K562 (cell line): Measurements from ENCODE around the gene DAZAP1. TPM values are rescaled to one million over a fixed set of nuclear protein-coding genes. Genes with fewer than 3 reads are reported as not detected.
A peak's percentile ranks its signal among the peaks of the same experiment; 100 is the strongest.

Experiments
- BHLHE40 ChIP-seq: IDR thresholded peaks from 2 replicates; pipeline ENCODE4 v1.6.1; 2011; ENCODE audit warnings: low read length, improper control_type of control experiment
- FOXP1 ChIP-seq: sonication (generic); formaldehyde crosslinking; IDR thresholded peaks from 2 replicates; pipeline ENCODE4 v1.8.0; 2022; ENCODE audit warnings: mild to moderate bottlenecking, missing genetic modification reagents
- HDAC1 ChIP-seq, 2 experiments: fragments of 450-650 bp; IDR thresholded peaks; 2 replicates each; pipeline ENCODE4 v1.6.1; 2016 to 2017; ENCODE audit warnings: inconsistent platforms in 1 of 2, mild to moderate bottlenecking in 1 of 2, moderate library complexity in 1 of 2
- NCOA6 ChIP-seq: fragments of 450-650 bp; IDR thresholded peaks from 2 replicates; pipeline ENCODE4 v1.6.1; 2017; ENCODE audit warnings: mild to moderate bottlenecking
- RAD51 ChIP-seq: fragments of 450-650 bp; IDR thresholded peaks from 2 replicates; pipeline ENCODE4 v1.7.1; 2016; ENCODE audit warnings: low read depth, mild to moderate bottlenecking, borderline replicate concordance
- SETDB1 ChIP-seq: IDR thresholded peaks from one replicate; pipeline ENCODE4 v1.6.1; 2012; ENCODE audit warnings: low read length, control low read depth, inconsistent platforms
- SMARCC2 ChIP-seq: fragments of 450-650 bp; IDR thresholded peaks from 2 replicates; pipeline ENCODE4 v1.6.1; 2017; ENCODE audit warnings: antibody characterized with exemption, moderate library complexity, mild to moderate bottlenecking, low read depth
- TCF3 ChIP-seq: sonication (generic); formaldehyde crosslinking; IDR thresholded peaks from 2 replicates; pipeline ENCODE4 v1.4.0; 2020; ENCODE audit warnings: mild to moderate bottlenecking, missing genetic modification reagents
- ZFP36 ChIP-seq: fragments of 150-350 bp; IDR thresholded peaks from 2 replicates; pipeline ENCODE4 v1.6.1; 2018; ENCODE audit warnings: low read length, low read depth; ENCODE audit not compliant: partially characterized antibody
- ZNF263 ChIP-seq: sonication (generic); formaldehyde crosslinking; IDR thresholded peaks from 2 replicates; pipeline ENCODE4 v1.8.0; 2022; ENCODE audit warnings: mild to moderate bottlenecking, missing genetic modification reagents, borderline replicate concordance
- polyA plus RNA-seq, 8 experiments: library from polyadenylated mRNA; depleted of rRNA in 4 of 8; stranded (reverse) in 5 of 8; unstranded in 3 of 8; fragments of >200 nt; fragmentation: Nextera tagmentation in 2 of 8; fragmentation: Illumina TruSeq in 1 of 8; extraction: Ambion mirVana in 2 of 8; extraction: Trizol in 1 of 8; gene quantifications; 2 replicates each; pipeline versions ENCODE4 v1.2.1 to v1.2.3, GENCODE V29; 2011 to 2014; ENCODE audit warnings: inconsistent platforms in 1 of 8, missing spikeins in 1 of 8
- total RNA-seq, 7 experiments: library from RNA; depleted of rRNA in 6 of 7; stranded (reverse); fragments of >200 nt in 6 of 7; fragmentation: Illumina TruSeq in 2 of 7; extraction: Trizol in 2 of 7; gene quantifications; 2 replicates each; pipeline versions ENCODE4 v1.2.1 to v1.2.3, GENCODE V29; 2011 to 2021; ENCODE audit warnings: low replicate concordance in 1 of 7
- TF ChIP-seq, protein P1 (sequence below): IDR thresholded peaks from 2 replicates; pipeline ENCODE4 v1.6.1; 2011; ENCODE audit warnings: borderline replicate concordance, low read depth, mild to moderate bottlenecking, moderate library complexity, low read length; ENCODE audit not compliant: insufficient read depth, poor library complexity, severe bottlenecking
- TF ChIP-seq, protein P2 (sequence below), 2 experiments: fragments of 450-650 bp in 1 of 2; sonication (generic) in 1 of 2; formaldehyde crosslinking; conservative IDR thresholded peaks; 2 replicates each; pipeline versions ENCODE4 v1.4.0 to v1.8.1; 2020 to 2022; ENCODE audit warnings: mild to moderate bottlenecking in 1 of 2, missing genetic modification reagents in 1 of 2
- TF ChIP-seq, protein P3 (sequence below): fragments of 450-650 bp; IDR thresholded peaks from 2 replicates; pipeline ENCODE4 v1.6.1; 2016; ENCODE audit warnings: mild to moderate bottlenecking
- TF ChIP-seq, protein P4 (sequence below): fragments of 250-450 bp; sonication (Bioruptor Pico); IDR thresholded peaks from 2 replicates; pipeline ENCODE4 v1.5.0; 2021; ENCODE audit warnings: mild to moderate bottlenecking, borderline replicate concordance
- TF ChIP-seq, protein P5 (sequence below): IDR thresholded peaks from 2 replicates; pipeline ENCODE4 v1.6.1; 2016; ENCODE audit warnings: missing genetic modification characterization, missing compliant biosample characterization
- TF ChIP-seq, protein P6 (sequence below): sonication (generic); formaldehyde crosslinking; IDR thresholded peaks from 2 replicates; pipeline ENCODE4 v1.8.0; 2022; ENCODE audit warnings: missing genetic modification reagents, mild to moderate bottlenecking, moderate library complexity, borderline replicate concordance

DAZAP1 gene
- total and polyA plus RNA-seq, 9 of the 15 experiments (the other 6 are each of a cell fraction or from before 2014, with no cell fraction given), result 10.8 to 289 (median 142) TPM

DNA sequence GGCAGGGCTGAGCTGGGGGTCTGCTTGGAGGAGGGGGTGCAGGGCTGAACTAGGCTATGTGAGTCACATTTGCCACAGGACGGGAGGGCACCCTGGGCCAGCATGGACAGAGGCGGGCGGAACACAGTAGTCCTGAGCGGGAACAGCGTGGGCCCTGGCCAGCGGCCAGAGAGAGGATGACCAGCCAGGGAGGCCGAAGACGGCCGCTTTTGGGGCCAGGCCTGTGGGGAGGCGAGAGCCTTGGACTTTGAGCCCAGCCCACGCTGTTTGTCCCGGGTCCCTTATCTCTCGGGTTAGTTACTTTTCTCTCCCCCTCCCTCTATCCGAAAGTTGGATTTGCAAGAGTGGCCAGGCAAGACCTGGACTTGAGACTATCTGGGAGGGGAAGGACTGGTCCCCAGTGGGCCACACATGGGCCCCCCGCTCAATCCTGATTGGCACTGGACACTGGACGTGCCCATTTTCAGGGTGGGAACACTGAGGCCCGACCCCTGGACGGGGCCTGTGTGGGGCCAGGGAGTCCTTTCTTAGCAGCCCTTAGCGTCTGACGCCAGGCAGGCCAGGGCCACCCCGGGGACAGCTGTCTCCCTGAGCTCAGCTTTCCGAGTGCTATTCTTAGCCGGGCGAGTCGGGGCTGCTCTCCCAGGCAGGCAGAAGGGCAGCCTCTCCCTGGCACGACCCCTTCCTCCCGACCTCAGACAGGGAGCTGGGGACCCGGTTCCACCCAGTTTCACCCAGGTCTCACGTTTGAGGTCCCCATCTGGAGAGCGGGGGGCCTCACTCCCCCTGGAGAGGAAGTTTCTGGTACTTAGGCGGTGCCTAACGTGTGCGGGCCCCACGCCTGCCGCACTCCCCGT is 6.9 kb upstream of the DAZAP1 start (continued):
- TF ChIP-seq ZNF263 (no peak), RAD51 (no peak), ZFP36 (peak; percentile 46), TCF3 (CRISPR knock-in tag) (no peak), SMARCC2 (no peak), BHLHE40 (no peak; the same call in 1 of the 2 replicates), SETDB1 (no peak), NCOA6 (no peak), HDAC1 (IDR thresholded peaks at IDR 0.05) (peak; percentile 74 to 82), FOXP1 (CRISPR knock-in tag) (no peak)
- TF ChIP-seq, protein P1, sequence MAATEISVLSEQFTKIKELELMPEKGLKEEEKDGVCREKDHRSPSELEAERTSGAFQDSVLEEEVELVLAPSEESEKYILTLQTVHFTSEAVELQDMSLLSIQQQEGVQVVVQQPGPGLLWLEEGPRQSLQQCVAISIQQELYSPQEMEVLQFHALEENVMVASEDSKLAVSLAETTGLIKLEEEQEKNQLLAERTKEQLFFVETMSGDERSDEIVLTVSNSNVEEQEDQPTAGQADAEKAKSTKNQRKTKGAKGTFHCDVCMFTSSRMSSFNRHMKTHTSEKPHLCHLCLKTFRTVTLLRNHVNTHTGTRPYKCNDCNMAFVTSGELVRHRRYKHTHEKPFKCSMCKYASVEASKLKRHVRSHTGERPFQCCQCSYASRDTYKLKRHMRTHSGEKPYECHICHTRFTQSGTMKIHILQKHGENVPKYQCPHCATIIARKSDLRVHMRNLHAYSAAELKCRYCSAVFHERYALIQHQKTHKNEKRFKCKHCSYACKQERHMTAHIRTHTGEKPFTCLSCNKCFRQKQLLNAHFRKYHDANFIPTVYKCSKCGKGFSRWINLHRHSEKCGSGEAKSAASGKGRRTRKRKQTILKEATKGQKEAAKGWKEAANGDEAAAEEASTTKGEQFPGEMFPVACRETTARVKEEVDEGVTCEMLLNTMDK, result no peak
- TF ChIP-seq, protein P2, sequence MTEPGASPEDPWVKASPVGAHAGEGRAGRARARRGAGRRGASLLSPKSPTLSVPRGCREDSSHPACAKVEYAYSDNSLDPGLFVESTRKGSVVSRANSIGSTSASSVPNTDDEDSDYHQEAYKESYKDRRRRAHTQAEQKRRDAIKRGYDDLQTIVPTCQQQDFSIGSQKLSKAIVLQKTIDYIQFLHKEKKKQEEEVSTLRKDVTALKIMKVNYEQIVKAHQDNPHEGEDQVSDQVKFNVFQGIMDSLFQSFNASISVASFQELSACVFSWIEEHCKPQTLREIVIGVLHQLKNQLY (CRISPR knock-in tag; conservative IDR thresholded peaks at IDR 0.05), result no peak
- TF ChIP-seq, protein P3, sequence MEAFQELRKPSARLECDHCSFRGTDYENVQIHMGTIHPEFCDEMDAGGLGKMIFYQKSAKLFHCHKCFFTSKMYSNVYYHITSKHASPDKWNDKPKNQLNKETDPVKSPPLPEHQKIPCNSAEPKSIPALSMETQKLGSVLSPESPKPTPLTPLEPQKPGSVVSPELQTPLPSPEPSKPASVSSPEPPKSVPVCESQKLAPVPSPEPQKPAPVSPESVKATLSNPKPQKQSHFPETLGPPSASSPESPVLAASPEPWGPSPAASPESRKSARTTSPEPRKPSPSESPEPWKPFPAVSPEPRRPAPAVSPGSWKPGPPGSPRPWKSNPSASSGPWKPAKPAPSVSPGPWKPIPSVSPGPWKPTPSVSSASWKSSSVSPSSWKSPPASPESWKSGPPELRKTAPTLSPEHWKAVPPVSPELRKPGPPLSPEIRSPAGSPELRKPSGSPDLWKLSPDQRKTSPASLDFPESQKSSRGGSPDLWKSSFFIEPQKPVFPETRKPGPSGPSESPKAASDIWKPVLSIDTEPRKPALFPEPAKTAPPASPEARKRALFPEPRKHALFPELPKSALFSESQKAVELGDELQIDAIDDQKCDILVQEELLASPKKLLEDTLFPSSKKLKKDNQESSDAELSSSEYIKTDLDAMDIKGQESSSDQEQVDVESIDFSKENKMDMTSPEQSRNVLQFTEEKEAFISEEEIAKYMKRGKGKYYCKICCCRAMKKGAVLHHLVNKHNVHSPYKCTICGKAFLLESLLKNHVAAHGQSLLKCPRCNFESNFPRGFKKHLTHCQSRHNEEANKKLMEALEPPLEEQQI, result no peak
- TF ChIP-seq, protein P4, sequence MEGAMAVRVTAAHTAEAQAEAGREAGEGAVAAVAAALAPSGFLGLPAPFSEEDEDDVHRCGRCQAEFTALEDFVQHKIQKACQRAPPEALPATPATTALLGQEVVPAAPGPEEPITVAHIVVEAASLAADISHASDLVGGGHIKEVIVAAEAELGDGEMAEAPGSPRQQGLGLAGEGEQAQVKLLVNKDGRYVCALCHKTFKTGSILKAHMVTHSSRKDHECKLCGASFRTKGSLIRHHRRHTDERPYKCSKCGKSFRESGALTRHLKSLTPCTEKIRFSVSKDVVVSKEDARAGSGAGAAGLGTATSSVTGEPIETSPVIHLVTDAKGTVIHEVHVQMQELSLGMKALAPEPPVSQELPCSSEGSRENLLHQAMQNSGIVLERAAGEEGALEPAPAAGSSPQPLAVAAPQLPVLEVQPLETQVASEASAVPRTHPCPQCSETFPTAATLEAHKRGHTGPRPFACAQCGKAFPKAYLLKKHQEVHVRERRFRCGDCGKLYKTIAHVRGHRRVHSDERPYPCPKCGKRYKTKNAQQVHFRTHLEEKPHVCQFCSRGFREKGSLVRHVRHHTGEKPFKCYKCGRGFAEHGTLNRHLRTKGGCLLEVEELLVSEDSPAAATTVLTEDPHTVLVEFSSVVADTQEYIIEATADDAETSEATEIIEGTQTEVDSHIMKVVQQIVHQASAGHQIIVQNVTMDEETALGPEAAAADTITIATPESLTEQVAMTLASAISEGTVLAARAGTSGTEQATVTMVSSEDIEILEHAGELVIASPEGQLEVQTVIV (CRISPR knock-in tag), result no peak
- TF ChIP-seq, protein P5, sequence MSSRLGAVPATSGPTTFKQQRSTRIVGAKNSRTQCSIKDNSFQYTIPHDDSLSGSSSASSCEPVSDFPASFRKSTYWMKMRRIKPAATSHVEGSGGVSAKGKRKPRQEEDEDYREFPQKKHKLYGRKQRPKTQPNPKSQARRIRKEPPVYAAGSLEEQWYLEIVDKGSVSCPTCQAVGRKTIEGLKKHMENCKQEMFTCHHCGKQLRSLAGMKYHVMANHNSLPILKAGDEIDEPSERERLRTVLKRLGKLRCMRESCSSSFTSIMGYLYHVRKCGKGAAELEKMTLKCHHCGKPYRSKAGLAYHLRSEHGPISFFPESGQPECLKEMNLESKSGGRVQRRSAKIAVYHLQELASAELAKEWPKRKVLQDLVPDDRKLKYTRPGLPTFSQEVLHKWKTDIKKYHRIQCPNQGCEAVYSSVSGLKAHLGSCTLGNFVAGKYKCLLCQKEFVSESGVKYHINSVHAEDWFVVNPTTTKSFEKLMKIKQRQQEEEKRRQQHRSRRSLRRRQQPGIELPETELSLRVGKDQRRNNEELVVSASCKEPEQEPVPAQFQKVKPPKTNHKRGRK (tag), result no peak
- TF ChIP-seq, protein P6, sequence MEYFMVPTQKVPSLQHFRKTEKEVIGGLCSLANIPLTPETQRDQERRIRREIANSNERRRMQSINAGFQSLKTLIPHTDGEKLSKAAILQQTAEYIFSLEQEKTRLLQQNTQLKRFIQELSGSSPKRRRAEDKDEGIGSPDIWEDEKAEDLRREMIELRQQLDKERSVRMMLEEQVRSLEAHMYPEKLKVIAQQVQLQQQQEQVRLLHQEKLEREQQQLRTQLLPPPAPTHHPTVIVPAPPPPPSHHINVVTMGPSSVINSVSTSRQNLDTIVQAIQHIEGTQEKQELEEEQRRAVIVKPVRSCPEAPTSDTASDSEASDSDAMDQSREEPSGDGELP, result peak; percentile 62; the same call in 1 of the 2 replicates
